OCI-LY7 (cell line): ENCODE measurements around the gene GCNT3. TPM values are rescaled to one million over a fixed set of nuclear protein-coding genes. Genes with fewer than 3 reads are reported as not detected.

Source experiments
- Bru-seq: library from RNA; stranded (reverse); fragments of 400-500 nt; gene quantifications from one replicate; lab custom pipeline; 2021; lab: Mats Ljungman, UMichigan
- BruChase-seq, 2 experiments: library from RNA; stranded (reverse); fragments of 400-500 nt; gene quantifications; one replicate each; lab custom pipeline; 2021; lab: Mats Ljungman, UMichigan
- BruUV-seq: library from RNA; stranded (reverse); fragments of 400-500 nt; replicated peaks from 2 replicates; lab custom pipeline; 2021; lab: Mats Ljungman, UMichigan
- CTCF ChIA-PET: fragments of 300-600 bp; sonication (Branson Sonifier 250); formaldehyde crosslinking; loops from one replicate; lab custom pipeline; 2022; ENCODE audit warnings: antibody characterized with exemption; ENCODE audit not compliant: unreplicated experiment; lab: Charles Lee
- POLR2A ChIA-PET: fragments of 300-600 bp; sonication (Branson Sonifier 250); formaldehyde crosslinking; loops from one replicate; lab custom pipeline; 2022; ENCODE audit warnings: antibody characterized with exemption; lab: Charles Lee
- DNase-seq: peaks from one replicate; pipeline ENCODE4 v3.0.0-alpha.2; 2015; ENCODE audit warnings: low spot score
- H2AFZ ChIP-seq: fragments of 200-600 bp; sonication (generic), shearing (Covaris generic); 2 replicates; pipeline ENCODE4 v1.6.1; 2014; ENCODE audit warnings: mild to moderate bottlenecking, antibody characterized with exemption, low read length, moderate library complexity
- H3K27ac ChIP-seq: fragments of 200-600 bp; sonication (generic); 2 replicates; pipeline ENCODE4 v1.5.1; 2014; ENCODE audit warnings: mixed run types, low read depth, mild to moderate bottlenecking, moderate library complexity, low read length, inconsistent platforms; ENCODE audit not compliant: poor library complexity, severe bottlenecking
- H3K36me3 ChIP-seq: fragments of 200-600 bp; sonication (generic); 2 replicates; pipeline ENCODE4 v1.6.1; 2014; ENCODE audit warnings: mild to moderate bottlenecking, antibody characterized with exemption, low read length, moderate library complexity, mixed read lengths; ENCODE audit not compliant: insufficient read depth
- H3K4me1 ChIP-seq: fragments of 200-600 bp; sonication (generic); 2 replicates; pipeline ENCODE4 v1.5.1; 2014; ENCODE audit warnings: mild to moderate bottlenecking, low read length; ENCODE audit not compliant: insufficient read depth, poor library complexity, severe bottlenecking
- H3K4me2 ChIP-seq: fragments of 200-600 bp; sonication (generic); 2 replicates; pipeline ENCODE4 v1.6.1; 2014; ENCODE audit warnings: mild to moderate bottlenecking, low read length
- H3K4me3 ChIP-seq: fragments of 200-600 bp; sonication (generic); 2 replicates; pipeline ENCODE4 v1.5.1; 2014; ENCODE audit warnings: mild to moderate bottlenecking, low read depth, low read length; ENCODE audit not compliant: poor library complexity, severe bottlenecking
- H3K79me2 ChIP-seq: fragments of 200-600 bp; sonication (generic); 2 replicates; pipeline ENCODE4 v1.6.1; 2016; ENCODE audit warnings: low read depth, mild to moderate bottlenecking, low read length, moderate library complexity, mixed read lengths; ENCODE audit not compliant: insufficient read depth
- H3K9me2 ChIP-seq: fragments of 200-600 bp; sonication (generic); 2 replicates; pipeline ENCODE4 v1.6.1; 2016; ENCODE audit warnings: mild to moderate bottlenecking, low read length, mixed read lengths; ENCODE audit not compliant: insufficient read depth
- H3K9me3 ChIP-seq: fragments of 200-600 bp; sonication (generic); 2 replicates; pipeline ENCODE4 v1.6.1; 2014; ENCODE audit warnings: mild to moderate bottlenecking, mixed run types, low read length, mixed read lengths
- H4K20me1 ChIP-seq: fragments of 200-600 bp; sonication (generic); 2 replicates; pipeline ENCODE4 v1.6.1; 2014; ENCODE audit warnings: mild to moderate bottlenecking, antibody characterized with exemption, low read length, moderate library complexity, mixed read lengths; ENCODE audit not compliant: insufficient read depth
- EZH2phosphoT487 ChIP-seq: fragments of 200-600 bp; sonication (generic); IDR thresholded peaks from 2 replicates; pipeline ENCODE4 v1.6.1; 2018; ENCODE audit warnings: low read depth, borderline replicate concordance, mild to moderate bottlenecking, mixed run types, antibody characterized with exemption, low read length, moderate library complexity, mixed read lengths
- intact Hi-C: fragments of 100-400 bp; cut with micrococcal nuclease; formaldehyde crosslinking; loops from one replicate; pipeline ENCODE4 v1.10.0; 2022; ENCODE audit not compliant: unreplicated experiment
- long read RNA-seq: library from polyadenylated mRNA; stranded (forward); transcript quantifications from one replicate; pipeline ENCODE4 v2.0.0, GENCODE V29; 2022
- total RNA-seq, 2 experiments: library from RNA; depleted of rRNA in 1 of 2; stranded (reverse); fragments of >200 nt in 1 of 2; shearing (Covaris generic) in 1 of 2; gene quantifications; 2 replicates each; pipeline ENCODE4 v1.2.3, GENCODE V29; 2014 to 2022
- TF ChIP-seq, protein P1 (sequence below): fragments of 200-600 bp; sonication (generic); conservative IDR thresholded peaks from 2 replicates; pipeline ENCODE4 v1.5.1; 2014; ENCODE audit warnings: mild to moderate bottlenecking, antibody characterized with exemption, low read length, moderate library complexity, mixed read lengths

The GCNT3 gene, protein sequence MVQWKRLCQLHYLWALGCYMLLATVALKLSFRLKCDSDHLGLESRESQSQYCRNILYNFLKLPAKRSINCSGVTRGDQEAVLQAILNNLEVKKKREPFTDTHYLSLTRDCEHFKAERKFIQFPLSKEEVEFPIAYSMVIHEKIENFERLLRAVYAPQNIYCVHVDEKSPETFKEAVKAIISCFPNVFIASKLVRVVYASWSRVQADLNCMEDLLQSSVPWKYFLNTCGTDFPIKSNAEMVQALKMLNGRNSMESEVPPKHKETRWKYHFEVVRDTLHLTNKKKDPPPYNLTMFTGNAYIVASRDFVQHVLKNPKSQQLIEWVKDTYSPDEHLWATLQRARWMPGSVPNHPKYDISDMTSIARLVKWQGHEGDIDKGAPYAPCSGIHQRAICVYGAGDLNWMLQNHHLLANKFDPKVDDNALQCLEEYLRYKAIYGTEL
- total RNA-seq (2014; rRNA removed; shearing (Covaris generic)) = not detected in 2 replicates
- total RNA-seq (2022) = not detected in 2 replicates
- percentile 9 among the genes with signal in this experiment for Bru-seq, nascent RNA
- BruChase-seq, experiment 1, labeled RNA remaining after a 6-hour chase = not detected
- not detected for BruChase-seq, experiment 2, labeled RNA remaining after a 2-hour chase
- long read RNA-seq, partial matches to known transcripts = 0 of 1 reads
- long read RNA-seq, other reads (novel, unspliced or antisense) = 0 of 1 reads

DNA sequence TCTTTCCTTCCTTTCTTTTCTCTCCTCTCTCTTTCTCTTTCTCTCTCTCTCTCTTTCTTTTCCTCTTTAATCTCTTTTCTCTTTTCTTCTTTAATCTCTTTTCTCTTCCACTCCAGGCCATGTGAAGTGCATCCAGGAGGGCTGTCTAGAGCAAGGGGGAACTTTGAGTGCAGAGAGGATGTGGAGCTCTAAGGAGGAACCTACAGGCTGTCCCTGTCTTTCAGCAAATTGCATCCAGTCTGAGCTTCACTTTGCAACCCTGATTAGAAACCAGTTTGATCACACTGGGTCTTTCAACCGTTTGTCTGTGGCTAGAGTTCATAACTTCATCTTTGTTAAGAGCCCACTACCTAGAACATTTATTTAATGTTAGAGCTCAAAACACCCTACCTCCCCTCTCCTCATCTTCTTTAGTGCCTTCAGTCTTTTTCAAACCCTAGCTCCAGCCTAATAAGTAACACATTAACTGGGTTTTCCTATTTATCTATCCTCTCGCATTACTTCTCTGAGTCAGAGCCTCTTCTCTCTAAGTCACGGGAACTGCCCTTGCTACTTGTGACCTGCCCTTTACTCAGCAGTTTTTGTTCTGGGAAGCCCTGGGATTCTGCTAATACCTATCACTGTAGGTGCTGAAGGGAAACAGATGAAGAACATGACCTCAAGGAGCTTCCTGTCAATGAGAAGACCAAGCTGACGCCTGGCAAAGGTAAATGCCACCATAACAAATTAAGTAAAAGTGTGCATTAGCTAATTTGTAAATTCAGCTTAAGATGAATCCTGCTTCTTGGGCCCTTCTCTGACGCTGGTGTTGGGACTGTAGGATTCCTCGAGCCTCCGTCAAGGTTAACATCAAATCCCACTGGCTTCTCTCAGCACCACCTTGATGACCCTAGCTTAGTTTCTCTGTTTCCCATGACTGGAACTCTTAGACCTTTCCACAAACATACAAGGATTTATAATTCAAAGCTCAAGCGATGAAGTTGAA lies at the start of gene GCNT3:
Gene GCNT3 (plus strand): TSS at position 508 of the 985 bp plus-strand sequence. CDS start 6,456 bp downstream, outside the sequence.
- H2AFZ ChIP-seq = no peak within 1 kb of the TSS
- POLR2A ChIA-PET = interaction anchor here (0.5 kb wide), 3 partner anchors 10 to 1027 kb away, joined by 3 to 4 read pairs (median 3); no protein-coding TSS in a partner anchor
- no peaks in the 10 kb centered on the region for H4K20me1 ChIP-seq
- no peaks in the 10 kb centered on the region for H3K36me3 ChIP-seq
- BruUV-seq = no TSS peak
- no peak within 1 kb of the TSS for H3K4me2 ChIP-seq
- no peaks in the 10 kb centered on the region for H3K9me3 ChIP-seq
- intact Hi-C loops = no loop called here
- CTCF ChIA-PET = no interaction called here
- no peak for TF ChIP-seq EZH2phosphoT487
- TF ChIP-seq, protein P1, sequence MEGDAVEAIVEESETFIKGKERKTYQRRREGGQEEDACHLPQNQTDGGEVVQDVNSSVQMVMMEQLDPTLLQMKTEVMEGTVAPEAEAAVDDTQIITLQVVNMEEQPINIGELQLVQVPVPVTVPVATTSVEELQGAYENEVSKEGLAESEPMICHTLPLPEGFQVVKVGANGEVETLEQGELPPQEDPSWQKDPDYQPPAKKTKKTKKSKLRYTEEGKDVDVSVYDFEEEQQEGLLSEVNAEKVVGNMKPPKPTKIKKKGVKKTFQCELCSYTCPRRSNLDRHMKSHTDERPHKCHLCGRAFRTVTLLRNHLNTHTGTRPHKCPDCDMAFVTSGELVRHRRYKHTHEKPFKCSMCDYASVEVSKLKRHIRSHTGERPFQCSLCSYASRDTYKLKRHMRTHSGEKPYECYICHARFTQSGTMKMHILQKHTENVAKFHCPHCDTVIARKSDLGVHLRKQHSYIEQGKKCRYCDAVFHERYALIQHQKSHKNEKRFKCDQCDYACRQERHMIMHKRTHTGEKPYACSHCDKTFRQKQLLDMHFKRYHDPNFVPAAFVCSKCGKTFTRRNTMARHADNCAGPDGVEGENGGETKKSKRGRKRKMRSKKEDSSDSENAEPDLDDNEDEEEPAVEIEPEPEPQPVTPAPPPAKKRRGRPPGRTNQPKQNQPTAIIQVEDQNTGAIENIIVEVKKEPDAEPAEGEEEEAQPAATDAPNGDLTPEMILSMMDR = no peak
- H3K9me2 ChIP-seq = no peaks in the 10 kb centered on the region
- no peaks in the 10 kb centered on the region for H3K79me2 ChIP-seq
- H3K27ac ChIP-seq = no peak within 1 kb of the TSS
- H3K4me3 ChIP-seq = no peak within 1 kb of the TSS
- DNase-seq = no peak
- peaks cover 7% of the 10 kb centered on the region for H3K4me1 ChIP-seq

DNA sequence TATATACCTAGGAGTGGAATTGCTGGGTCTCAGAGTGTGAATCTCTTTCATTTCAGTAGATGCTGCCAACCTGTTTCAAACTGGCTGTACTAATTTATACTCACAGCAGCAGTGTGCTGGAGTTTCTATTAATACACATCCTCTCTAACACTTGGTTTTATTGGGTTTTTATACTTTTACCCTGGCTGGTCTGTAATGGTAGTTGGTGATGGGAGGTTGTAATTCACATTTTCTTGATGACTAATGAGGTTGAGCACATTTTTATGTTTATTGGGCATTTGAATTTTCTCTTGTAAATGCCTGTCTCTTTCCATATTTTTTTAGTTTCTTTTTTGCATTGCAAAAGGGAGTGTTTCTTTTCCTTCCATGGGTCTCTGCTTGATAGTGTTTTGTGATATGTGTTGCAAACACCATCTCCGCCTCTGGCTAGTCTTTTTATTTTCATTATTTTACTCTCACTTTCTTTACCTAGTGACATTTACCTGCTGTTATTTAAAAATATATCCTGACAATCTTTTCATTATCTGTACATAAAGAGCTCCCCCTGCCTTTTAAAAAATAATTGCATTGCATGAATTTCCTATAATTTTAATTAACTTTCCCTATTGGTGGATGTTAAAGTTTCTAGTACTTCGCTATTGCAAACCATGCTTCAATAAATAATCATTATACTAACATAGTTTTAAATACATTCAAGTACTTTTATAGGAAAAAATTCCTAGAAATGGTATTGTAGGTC lies 49.0 kb upstream of the GCNT3 start:
- Histone ChIP-seq H2AFZ (peak overlapping the region; percentile 35; the same call in 1 of the 2 replicates), H3K4me2 (peak overlapping the region; percentile 22; the same call in 1 of the 2 replicates), H3K9me2 (no peaks in the 10 kb centered on the region), H3K36me3 (no peaks in the 10 kb centered on the region), H4K20me1 (no peaks in the 10 kb centered on the region), H3K4me1 (peaks cover 6% of the 10 kb centered on the region), H3K9me3 (no peaks in the 10 kb centered on the region), H3K27ac (no peak overlapping the region), H3K79me2 (no peaks in the 10 kb centered on the region), H3K4me3 (no peak overlapping the region)
- TF ChIP-seq, protein P1 = peak; percentile 73
- no peak for TF ChIP-seq EZH2phosphoT487
- BruUV-seq = no TSS peak
- intact Hi-C loops = loop anchor here (2.0 kb wide), 1 partner anchor 30 kb away; no protein-coding TSS in a partner anchor
- DNase-seq = no peak
- POLR2A ChIA-PET = interaction anchor here (0.7 kb wide), 1 partner anchor 37 kb away, joined by 3 read pairs; no protein-coding TSS in a partner anchor
- CTCF ChIA-PET = no interaction called here
